Measurements from ENCODE around the gene SENP5. TPM values are rescaled to one million over a fixed set of nuclear protein-coding genes. Genes with fewer than 3 reads are reported as not detected.

The SENP5 gene
- total and polyA plus RNA-seq, 9 of the 15 experiments (the other 6 are each of a cell fraction or from before 2014, with no cell fraction given), result 18.3 to 59.7 (median 35.8) TPM

- TF ChIP-seq, protein P1, sequence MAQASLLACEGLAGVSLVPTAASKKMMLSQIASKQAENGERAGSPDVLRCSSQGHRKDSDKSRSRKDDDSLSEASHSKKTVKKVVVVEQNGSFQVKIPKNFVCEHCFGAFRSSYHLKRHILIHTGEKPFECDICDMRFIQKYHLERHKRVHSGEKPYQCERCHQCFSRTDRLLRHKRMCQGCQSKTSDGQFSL (CRISPR knock-in tag; IDR thresholded peaks at IDR 0.05), result peak; percentile 50; the same call in 1 of the 2 replicates
- TF ChIP-seq, protein P1 (tag; IDR thresholded peaks at IDR 0.05), result peak in 1 of 2 experiments; percentile 100; a peak in 2 of 4 replicates
- TF ChIP-seq RERE (CRISPR knock-in tag; IDR thresholded peaks at IDR 0.05; ENCODE audit: borderline replicate concordance) (no peak), HSF4 (CRISPR knock-in tag; IDR thresholded peaks at IDR 0.05; ENCODE audit: borderline replicate concordance) (peak; percentile 99), ZBTB7A (IDR thresholded peaks at IDR 0.05; ENCODE audit: borderline replicate concordance, control insufficient read depth, low read depth, low read length) (no peak), NCOA2 (IDR thresholded peaks at IDR 0.05; ENCODE audit: partially characterized antibody in 2 of 2) (no peak), THAP7 (CRISPR knock-in tag; IDR thresholded peaks at IDR 0.05) (peak; percentile 93), SIRT6 (IDR thresholded peaks at IDR 0.05; ENCODE audit: low read depth, low read length) (no peak)
- TF ChIP-seq, protein P2, sequence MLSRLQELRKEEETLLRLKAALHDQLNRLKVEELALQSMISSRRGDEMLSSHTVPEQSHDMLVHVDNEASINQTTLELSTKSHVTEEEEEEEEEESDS (CRISPR knock-in tag; IDR thresholded peaks at IDR 0.05), result peak; percentile 88
- TF ChIP-seq, protein P3, sequence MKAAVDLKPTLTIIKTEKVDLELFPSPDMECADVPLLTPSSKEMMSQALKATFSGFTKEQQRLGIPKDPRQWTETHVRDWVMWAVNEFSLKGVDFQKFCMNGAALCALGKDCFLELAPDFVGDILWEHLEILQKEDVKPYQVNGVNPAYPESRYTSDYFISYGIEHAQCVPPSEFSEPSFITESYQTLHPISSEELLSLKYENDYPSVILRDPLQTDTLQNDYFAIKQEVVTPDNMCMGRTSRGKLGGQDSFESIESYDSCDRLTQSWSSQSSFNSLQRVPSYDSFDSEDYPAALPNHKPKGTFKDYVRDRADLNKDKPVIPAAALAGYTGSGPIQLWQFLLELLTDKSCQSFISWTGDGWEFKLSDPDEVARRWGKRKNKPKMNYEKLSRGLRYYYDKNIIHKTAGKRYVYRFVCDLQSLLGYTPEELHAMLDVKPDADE (conservative IDR thresholded peaks at IDR 0.05; ENCODE audit: control insufficient read depth, low read depth, low read length), result no peak
- TF ChIP-seq, protein P4, sequence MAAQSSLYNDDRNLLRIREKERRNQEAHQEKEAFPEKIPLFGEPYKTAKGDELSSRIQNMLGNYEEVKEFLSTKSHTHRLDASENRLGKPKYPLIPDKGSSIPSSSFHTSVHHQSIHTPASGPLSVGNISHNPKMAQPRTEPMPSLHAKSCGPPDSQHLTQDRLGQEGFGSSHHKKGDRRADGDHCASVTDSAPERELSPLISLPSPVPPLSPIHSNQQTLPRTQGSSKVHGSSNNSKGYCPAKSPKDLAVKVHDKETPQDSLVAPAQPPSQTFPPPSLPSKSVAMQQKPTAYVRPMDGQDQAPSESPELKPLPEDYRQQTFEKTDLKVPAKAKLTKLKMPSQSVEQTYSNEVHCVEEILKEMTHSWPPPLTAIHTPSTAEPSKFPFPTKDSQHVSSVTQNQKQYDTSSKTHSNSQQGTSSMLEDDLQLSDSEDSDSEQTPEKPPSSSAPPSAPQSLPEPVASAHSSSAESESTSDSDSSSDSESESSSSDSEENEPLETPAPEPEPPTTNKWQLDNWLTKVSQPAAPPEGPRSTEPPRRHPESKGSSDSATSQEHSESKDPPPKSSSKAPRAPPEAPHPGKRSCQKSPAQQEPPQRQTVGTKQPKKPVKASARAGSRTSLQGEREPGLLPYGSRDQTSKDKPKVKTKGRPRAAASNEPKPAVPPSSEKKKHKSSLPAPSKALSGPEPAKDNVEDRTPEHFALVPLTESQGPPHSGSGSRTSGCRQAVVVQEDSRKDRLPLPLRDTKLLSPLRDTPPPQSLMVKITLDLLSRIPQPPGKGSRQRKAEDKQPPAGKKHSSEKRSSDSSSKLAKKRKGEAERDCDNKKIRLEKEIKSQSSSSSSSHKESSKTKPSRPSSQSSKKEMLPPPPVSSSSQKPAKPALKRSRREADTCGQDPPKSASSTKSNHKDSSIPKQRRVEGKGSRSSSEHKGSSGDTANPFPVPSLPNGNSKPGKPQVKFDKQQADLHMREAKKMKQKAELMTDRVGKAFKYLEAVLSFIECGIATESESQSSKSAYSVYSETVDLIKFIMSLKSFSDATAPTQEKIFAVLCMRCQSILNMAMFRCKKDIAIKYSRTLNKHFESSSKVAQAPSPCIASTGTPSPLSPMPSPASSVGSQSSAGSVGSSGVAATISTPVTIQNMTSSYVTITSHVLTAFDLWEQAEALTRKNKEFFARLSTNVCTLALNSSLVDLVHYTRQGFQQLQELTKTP (IDR thresholded peaks at IDR 0.05; ENCODE audit: low read depth in 1 of 2, partially characterized antibody in 2 of 2), result peak; percentile 41 to 76
Observed at GRCh38 chr3:196842567-196843434, 24.9 kb upstream of the SENP5 start (continued).

Data from K562 (cell line).